Measurements from ENCODE around the gene MIS18BP1. TPM values are rescaled to one million over a fixed set of nuclear protein-coding genes. Genes with fewer than 3 reads are reported as not detected.

The MIS18BP1 gene
- total and polyA plus RNA-seq, 10 of the 15 experiments (the other 5 are each of a cell fraction or from before 2014, with no cell fraction given), result 16.9 to 88.9 (median 57.0) TPM

DNA sequence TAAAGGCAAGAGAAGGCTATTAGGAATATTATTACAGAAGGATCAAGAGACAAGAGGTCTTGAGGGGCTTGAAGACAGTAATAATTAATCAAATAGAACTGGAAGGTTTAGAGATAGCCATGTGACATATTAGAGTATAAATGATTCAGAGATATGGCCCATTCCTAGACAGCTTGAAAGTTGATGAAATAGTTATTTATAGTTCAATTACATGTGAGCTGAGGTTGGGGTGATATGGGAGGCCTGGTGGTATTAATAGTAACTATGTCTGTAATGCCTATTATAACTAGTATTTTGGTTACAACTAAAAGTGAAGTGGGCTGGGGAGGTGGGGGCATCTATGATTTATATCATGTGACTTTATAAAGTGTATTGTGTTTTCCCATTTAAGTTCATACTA lies 14.1 kb upstream of the MIS18BP1 start:
- RAD21 ChIA-PET (ENCODE audit: unreplicated experiment), result interaction anchor here (1.0 to 2.7 kb wide), 2 partner anchors 137 to 353 kb away, joined by 4 to 28 read pairs; no protein-coding TSS in a partner anchor
- no peaks in the 10 kb centered on the region for H3K36me3 ChIP-seq (ENCODE audit: control insufficient read depth in 2 of 2, insufficient read depth in 2 of 2, low read length in 1 of 2)
- in situ Hi-C loops (cut with MboI), result no loop called here
- H4K20me1 ChIP-seq (ENCODE audit: control insufficient read depth, insufficient read depth), result no peaks in the 10 kb centered on the region
- no TSS peak for BruUV-seq (replicated peaks)
- POLR2A ChIA-PET, result interaction anchor here (1.1 kb wide), 1 partner anchor 13 kb away, joined by 3 read pairs; no protein-coding TSS in a partner anchor
- H3K4me1 ChIP-seq (ENCODE audit: control insufficient read depth, insufficient read depth, low read length), result no peaks in the 10 kb centered on the region
- H3K27ac ChIP-seq (ENCODE audit: control insufficient read depth, insufficient read depth), result no peak overlapping the region
- no peak overlapping the region for H3K9ac ChIP-seq (ENCODE audit: control insufficient read depth, insufficient read depth, low read length)
- H3K4me3 ChIP-seq, result no peak overlapping the region
- intact Hi-C loops (cut with micrococcal nuclease; ENCODE audit: unreplicated experiment), result loop anchor here (5.0 kb wide), 1 partner anchor 135 kb away; the partner anchor contains the start of gene FKBP3
- DNase-seq (ENCODE audit: low read depth, low spot score) (no peak), FAIRE-seq (no peak), ATAC-seq (no peak)
- no peak for TF ChIP-seq HDGF (IDR thresholded peaks at IDR 0.05)
- no peak for TF ChIP-seq PML (IDR thresholded peaks at IDR 0.05; ENCODE audit: low read length)
- TF ChIP-seq, protein P1, sequence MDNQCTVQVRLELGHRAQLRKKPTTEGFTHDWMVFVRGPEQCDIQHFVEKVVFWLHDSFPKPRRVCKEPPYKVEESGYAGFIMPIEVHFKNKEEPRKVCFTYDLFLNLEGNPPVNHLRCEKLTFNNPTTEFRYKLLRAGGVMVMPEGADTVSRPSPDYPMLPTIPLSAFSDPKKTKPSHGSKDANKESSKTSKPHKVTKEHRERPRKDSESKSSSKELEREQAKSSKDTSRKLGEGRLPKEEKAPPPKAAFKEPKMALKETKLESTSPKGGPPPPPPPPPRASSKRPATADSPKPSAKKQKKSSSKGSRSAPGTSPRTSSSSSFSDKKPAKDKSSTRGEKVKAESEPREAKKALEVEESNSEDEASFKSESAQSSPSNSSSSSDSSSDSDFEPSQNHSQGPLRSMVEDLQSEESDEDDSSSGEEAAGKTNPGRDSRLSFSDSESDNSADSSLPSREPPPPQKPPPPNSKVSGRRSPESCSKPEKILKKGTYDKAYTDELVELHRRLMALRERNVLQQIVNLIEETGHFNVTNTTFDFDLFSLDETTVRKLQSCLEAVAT (IDR thresholded peaks at IDR 0.05), result no peak
- TF ChIP-seq KDM1A (IDR thresholded peaks at IDR 0.05; ENCODE audit: borderline replicate concordance), result no peak
- TF ChIP-seq JUND (IDR thresholded peaks at IDR 0.05; ENCODE audit: low read depth, low read length), result no peak
- no peak for TF ChIP-seq WRNIP1 (IDR thresholded peaks at IDR 0.05; ENCODE audit: borderline replicate concordance, low read depth, low read length)
- no peak for TF ChIP-seq GATAD2B (conservative IDR thresholded peaks at IDR 0.05; ENCODE audit: low read depth)
- no peak for TF ChIP-seq ZNF207 (IDR thresholded peaks at IDR 0.05; ENCODE audit: borderline replicate concordance)
- TF ChIP-seq NBN (IDR thresholded peaks at IDR 0.05), result no peak
- no peak for TF ChIP-seq BACH1 (IDR thresholded peaks at IDR 0.05; ENCODE audit: borderline replicate concordance)
- TF ChIP-seq, protein P2, sequence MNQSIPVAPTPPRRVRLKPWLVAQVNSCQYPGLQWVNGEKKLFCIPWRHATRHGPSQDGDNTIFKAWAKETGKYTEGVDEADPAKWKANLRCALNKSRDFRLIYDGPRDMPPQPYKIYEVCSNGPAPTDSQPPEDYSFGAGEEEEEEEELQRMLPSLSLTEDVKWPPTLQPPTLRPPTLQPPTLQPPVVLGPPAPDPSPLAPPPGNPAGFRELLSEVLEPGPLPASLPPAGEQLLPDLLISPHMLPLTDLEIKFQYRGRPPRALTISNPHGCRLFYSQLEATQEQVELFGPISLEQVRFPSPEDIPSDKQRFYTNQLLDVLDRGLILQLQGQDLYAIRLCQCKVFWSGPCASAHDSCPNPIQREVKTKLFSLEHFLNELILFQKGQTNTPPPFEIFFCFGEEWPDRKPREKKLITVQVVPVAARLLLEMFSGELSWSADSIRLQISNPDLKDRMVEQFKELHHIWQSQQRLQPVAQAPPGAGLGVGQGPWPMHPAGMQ (IDR thresholded peaks at IDR 0.05; ENCODE audit: borderline replicate concordance), result no peak
- SMC1A ChIA-PET (ENCODE audit: uncharacterized antibody, unreplicated experiment), result interaction anchor here (0.6 to 3.8 kb wide), 3 partner anchors 13 to 354 kb away, joined by 4 to 38 read pairs (median 9); partner anchors contain the start of gene MIS18BP1
- CTCF ChIA-PET, result interaction anchor here (0.9 to 3.5 kb wide), 5 partner anchors 13 to 353 kb away, joined by 3 to 46 read pairs (median 8); partner anchors contain the start of gene MIS18BP1
- H3K27me3 ChIP-seq (replicated peaks in 1 of 2; ENCODE audit: control insufficient read depth in 2 of 2, insufficient read depth in 2 of 2, low read length in 1 of 2), result no peaks in the 10 kb centered on the region
- no peaks in the 10 kb centered on the region for H3K79me2 ChIP-seq (ENCODE audit: control insufficient read depth, insufficient read depth, low read length)
- H3K9me3 ChIP-seq (replicated peaks; ENCODE audit: control insufficient read depth, insufficient read depth, low read length), result no peaks in the 10 kb centered on the region
- H2AFZ ChIP-seq (ENCODE audit: control insufficient read depth, low read depth, low read length), result no peak overlapping the region
- H3K4me2 ChIP-seq (ENCODE audit: control insufficient read depth, insufficient read depth), result no peak overlapping the region
